Neural crest cell (in vitro differentiated cells): Measurements from ENCODE around the gene JAK2. TPM values are rescaled to one million over a fixed set of nuclear protein-coding genes. Genes with fewer than 3 reads are reported as not detected.

Experiments
- DNase-seq: peaks from one replicate; pipeline ENCODE4 v3.0.0; 2021; ENCODE audit warnings: low read depth, mixed read lengths, low spot score
- H3K27ac Mint-ChIP-seq: one replicate; pipeline ENCODE4 v1.8.0; 2021; ENCODE audit warnings: mild to moderate bottlenecking, mixed read lengths; ENCODE audit not compliant: unreplicated experiment
- H3K27me3 Mint-ChIP-seq: 2 replicates; pipeline ENCODE4 v1.8.0; 2021; ENCODE audit warnings: low read depth, mild to moderate bottlenecking, mixed read lengths
- H3K36me3 Mint-ChIP-seq: 2 replicates; pipeline ENCODE4 v1.8.0; 2021; ENCODE audit warnings: low read depth, mild to moderate bottlenecking, mixed read lengths
- H3K4me1 Mint-ChIP-seq: 2 replicates; pipeline ENCODE4 v1.8.0; 2021; ENCODE audit warnings: mixed read lengths
- H3K4me3 Mint-ChIP-seq: one replicate; pipeline ENCODE4 v1.8.0; 2021; ENCODE audit warnings: mild to moderate bottlenecking, mixed read lengths
- H3K9me3 Mint-ChIP-seq: 2 replicates; pipeline ENCODE4 v1.8.0; 2021; ENCODE audit warnings: mixed read lengths
- total RNA-seq: library from RNA; stranded (reverse); gene quantifications from 2 replicates; pipeline ENCODE4 v1.2.1, GENCODE V29; 2021
- TF ChIP-seq, protein P1 (sequence below): fragments of 200-600 bp; sonication (generic); conservative IDR thresholded peaks from 2 replicates; pipeline ENCODE4 v1.5.0; 2021; ENCODE audit warnings: antibody characterized with exemption, mild to moderate bottlenecking

The JAK2 gene
- total RNA-seq, 1 donor from 2014 or later, result 5.0 TPM

DNA sequence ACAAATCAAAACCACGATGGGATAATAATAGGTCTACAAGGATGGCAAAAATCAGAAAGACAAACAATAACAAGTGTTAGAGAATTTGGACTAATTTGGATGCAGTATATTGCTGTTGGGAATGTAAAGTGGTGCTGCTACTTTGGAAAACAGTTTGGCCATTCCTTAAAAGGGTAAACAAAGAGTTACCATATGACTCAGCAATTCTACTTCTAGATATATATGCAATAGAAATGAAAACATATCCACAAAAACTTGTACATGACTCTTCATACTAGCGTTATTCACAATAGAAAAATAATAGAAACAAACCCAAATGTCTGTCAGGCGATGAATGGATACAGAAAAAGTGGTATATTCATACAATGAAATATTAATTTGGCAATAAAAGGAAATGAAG, 58.3 kb downstream of the JAK2 start:
- TF ChIP-seq, protein P1, sequence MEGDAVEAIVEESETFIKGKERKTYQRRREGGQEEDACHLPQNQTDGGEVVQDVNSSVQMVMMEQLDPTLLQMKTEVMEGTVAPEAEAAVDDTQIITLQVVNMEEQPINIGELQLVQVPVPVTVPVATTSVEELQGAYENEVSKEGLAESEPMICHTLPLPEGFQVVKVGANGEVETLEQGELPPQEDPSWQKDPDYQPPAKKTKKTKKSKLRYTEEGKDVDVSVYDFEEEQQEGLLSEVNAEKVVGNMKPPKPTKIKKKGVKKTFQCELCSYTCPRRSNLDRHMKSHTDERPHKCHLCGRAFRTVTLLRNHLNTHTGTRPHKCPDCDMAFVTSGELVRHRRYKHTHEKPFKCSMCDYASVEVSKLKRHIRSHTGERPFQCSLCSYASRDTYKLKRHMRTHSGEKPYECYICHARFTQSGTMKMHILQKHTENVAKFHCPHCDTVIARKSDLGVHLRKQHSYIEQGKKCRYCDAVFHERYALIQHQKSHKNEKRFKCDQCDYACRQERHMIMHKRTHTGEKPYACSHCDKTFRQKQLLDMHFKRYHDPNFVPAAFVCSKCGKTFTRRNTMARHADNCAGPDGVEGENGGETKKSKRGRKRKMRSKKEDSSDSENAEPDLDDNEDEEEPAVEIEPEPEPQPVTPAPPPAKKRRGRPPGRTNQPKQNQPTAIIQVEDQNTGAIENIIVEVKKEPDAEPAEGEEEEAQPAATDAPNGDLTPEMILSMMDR, result no peak
- Mint-ChIP-seq H3K36me3 (peaks cover 14% of the 10 kb centered on the region), H3K4me1 (no peaks in the 10 kb centered on the region), H3K27me3 (no peaks in the 10 kb centered on the region), H3K4me3 (no peak overlapping the region), H3K9me3 (peaks cover 2% of the 10 kb centered on the region), H3K27ac (peak overlapping the region; percentile 27)
- no peak for DNase-seq

DNA sequence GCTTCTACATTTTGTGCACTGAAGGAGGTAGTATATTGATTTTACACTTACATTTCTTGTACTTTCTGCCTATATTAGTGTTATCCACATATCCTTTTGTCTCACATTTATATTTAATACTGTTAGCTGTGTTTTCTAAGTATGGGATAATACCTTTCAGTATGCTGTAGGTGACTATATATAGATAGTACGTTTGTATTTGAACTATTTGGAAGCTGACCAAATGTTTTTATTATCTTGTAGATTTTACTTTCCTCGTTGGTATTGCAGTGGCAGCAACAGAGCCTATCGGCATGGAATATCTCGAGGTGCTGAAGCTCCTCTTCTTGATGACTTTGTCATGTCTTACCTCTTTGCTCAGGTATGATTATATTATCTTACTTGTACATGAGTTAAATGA, 59.1 kb downstream of the JAK2 start:
- Mint-ChIP-seq H3K4me1 (no peaks in the 10 kb centered on the region), H3K36me3 (peaks cover 14% of the 10 kb centered on the region), H3K9me3 (peaks cover 2% of the 10 kb centered on the region), H3K4me3 (no peak overlapping the region), H3K27me3 (no peaks in the 10 kb centered on the region), H3K27ac (no peak overlapping the region)
- TF ChIP-seq, protein P1, result no peak
- no peak for DNase-seq

DNA sequence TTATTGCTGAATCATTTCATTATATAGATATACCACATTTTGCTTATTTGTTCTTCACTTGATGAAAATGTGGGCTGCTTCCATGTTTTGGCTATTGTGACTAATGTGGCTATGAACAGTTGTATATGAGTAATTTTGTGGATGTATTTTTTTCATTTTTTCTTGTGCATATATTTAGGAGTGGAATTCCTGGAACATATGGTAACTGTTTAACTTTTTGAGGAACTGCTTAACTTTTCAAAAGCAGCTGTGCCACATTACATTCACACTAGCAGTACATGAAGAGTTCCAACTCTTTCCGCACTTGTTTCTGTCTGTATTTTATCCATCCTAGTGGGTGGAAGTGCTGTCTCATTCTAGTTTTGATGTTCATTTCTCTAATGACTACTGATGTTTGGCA, 67.8 kb downstream of the JAK2 start:
- H3K27ac Mint-ChIP-seq, result no peak overlapping the region
- no peaks in the 10 kb centered on the region for H3K9me3 Mint-ChIP-seq
- H3K27me3 Mint-ChIP-seq, result no peaks in the 10 kb centered on the region
- no peak overlapping the region for H3K4me3 Mint-ChIP-seq
- H3K4me1 Mint-ChIP-seq, result no peaks in the 10 kb centered on the region
- no peak for DNase-seq
- TF ChIP-seq, protein P1, result no peak
- H3K36me3 Mint-ChIP-seq, result no peaks in the 10 kb centered on the region

DNA sequence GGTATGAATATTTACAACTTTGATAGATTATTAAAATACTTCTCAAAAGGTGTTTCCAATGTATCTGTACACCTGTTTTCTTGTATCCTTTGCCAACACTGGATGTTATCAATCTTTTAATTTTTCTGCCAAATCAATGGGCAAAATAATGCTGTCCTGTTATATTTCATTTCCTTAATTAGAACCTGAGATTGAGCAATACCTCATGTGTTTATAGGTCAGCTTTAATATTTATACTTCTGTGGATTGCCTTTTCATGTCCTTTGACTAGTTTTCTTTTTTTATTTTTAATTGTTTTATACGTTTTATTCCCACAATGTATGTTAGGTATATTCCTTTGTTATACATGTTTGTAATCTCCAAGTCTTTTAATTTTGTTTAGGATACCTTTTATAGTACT, 77.6 kb downstream of the JAK2 start:
- no peaks in the 10 kb centered on the region for H3K27me3 Mint-ChIP-seq
- H3K9me3 Mint-ChIP-seq, result no peaks in the 10 kb centered on the region
- DNase-seq, result no peak
- H3K27ac Mint-ChIP-seq, result no peak overlapping the region
- H3K4me3 Mint-ChIP-seq, result no peak overlapping the region
- H3K4me1 Mint-ChIP-seq, result no peaks in the 10 kb centered on the region
- TF ChIP-seq, protein P1, result no peak
- no peaks in the 10 kb centered on the region for H3K36me3 Mint-ChIP-seq

DNA sequence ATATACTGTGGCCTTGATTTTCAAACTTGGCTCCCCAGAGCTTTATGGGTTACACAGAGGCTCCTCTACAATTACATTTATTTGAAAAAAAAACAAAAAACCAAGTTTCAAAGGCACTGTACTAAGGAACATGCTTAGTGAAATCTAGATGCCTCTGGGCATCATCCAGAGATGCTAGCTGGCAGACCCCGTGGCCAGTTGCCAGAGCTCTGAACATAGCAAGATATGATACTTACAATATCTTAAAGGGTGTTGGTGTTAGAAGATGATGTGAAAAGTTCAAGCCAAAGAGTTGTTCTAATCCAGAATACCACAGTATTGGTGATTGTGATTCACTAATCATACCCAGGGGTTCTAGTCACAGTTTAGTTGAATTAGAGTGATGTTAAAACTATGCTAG, 87.8 kb downstream of the JAK2 start:
- Mint-ChIP-seq H3K9me3 (no peaks in the 10 kb centered on the region), H3K4me1 (no peaks in the 10 kb centered on the region), H3K27me3 (no peaks in the 10 kb centered on the region), H3K27ac (no peak overlapping the region), H3K4me3 (no peak overlapping the region), H3K36me3 (peaks cover 6% of the 10 kb centered on the region)
- DNase-seq, result no peak
- TF ChIP-seq, protein P1, result no peak

DNA sequence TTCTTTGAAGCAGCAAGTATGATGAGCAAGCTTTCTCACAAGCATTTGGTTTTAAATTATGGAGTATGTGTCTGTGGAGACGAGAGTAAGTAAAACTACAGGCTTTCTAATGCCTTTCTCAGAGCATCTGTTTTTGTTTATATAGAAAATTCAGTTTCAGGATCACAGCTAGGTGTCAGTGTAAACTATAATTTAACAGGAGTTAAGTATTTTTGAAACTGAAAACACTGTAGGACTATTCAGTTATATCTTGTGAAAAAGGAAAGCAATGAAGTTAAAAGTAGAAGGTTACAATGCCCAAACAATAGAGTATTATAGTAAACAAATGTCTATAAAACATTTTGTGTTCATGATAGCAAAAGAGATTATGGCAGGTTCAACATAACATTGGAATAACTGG, 88.6 kb downstream of the JAK2 start:
- H3K4me1 Mint-ChIP-seq, result no peaks in the 10 kb centered on the region
- H3K36me3 Mint-ChIP-seq, result peaks cover 6% of the 10 kb centered on the region
- H3K9me3 Mint-ChIP-seq, result no peaks in the 10 kb centered on the region
- H3K27me3 Mint-ChIP-seq, result no peaks in the 10 kb centered on the region
- H3K27ac Mint-ChIP-seq, result no peak overlapping the region
- H3K4me3 Mint-ChIP-seq, result no peak overlapping the region
- DNase-seq, result no peak
- TF ChIP-seq, protein P1, result no peak
